WI38 (cell line): ENCODE measurements around the gene ELMOD1.

ENCODE experiments used
- H3K4me3 ChIP-seq: 2 replicates; pipeline ENCODE4 v1.5.1; 2011; ENCODE audit warnings: low read depth, mild to moderate bottlenecking, control low read depth, low read length
- CTCF ChIP-seq: IDR thresholded peaks from 2 replicates; pipeline ENCODE4 v1.5.1; 2012; ENCODE audit warnings: low read depth, mild to moderate bottlenecking, control low read depth, low read length

Gene ELMOD1

GRCh38 chr11:107562647-107563208, 28.2 kb upstream of the ELMOD1 start:
- no peak overlapping the region for H3K4me3 ChIP-seq
- no peak for TF ChIP-seq CTCF

- peak; percentile 45 for TF ChIP-seq CTCF
- H3K4me3 ChIP-seq = no peak overlapping the region
Measured at GRCh38 chr11:107563702-107564101, 27.2 kb upstream of the ELMOD1 start.

GRCh38 chr11:107564877-107565218, 26.1 kb upstream of the ELMOD1 start:
- H3K4me3 ChIP-seq = peak overlapping the region; percentile 94
- no peak for TF ChIP-seq CTCF

- no peak for TF ChIP-seq CTCF
- H3K4me3 ChIP-seq = peak within 1 kb of the TSS; percentile 94
Measured at GRCh38 chr11:107565219-107565937, 25.6 kb upstream of the ELMOD1 start, which contains the start of gene ALKBH8. TSS of gene ALKBH8 (minus strand) at chr11:107565735. CDS start at chr11:107560893, 4,842 bp downstream.

- peak overlapping the region; percentile 94 for H3K4me3 ChIP-seq
Measured at GRCh38 chr11:107565955-107566501, 24.9 kb upstream of the ELMOD1 start.

- TF ChIP-seq CTCF = no peak
- H3K4me3 ChIP-seq = no peak overlapping the region
Measured at GRCh38 chr11:107566569-107566968, 24.4 kb upstream of the ELMOD1 start.

GRCh38 chr11:107567739-107568335, 23.1 kb upstream of the ELMOD1 start:
- no peak overlapping the region for H3K4me3 ChIP-seq
- no peak for TF ChIP-seq CTCF
